RPMI7951 (cell line): Measurements from ENCODE around the gene PSMC6. TPM values are rescaled to one million over a fixed set of nuclear protein-coding genes. Genes with fewer than 3 reads are reported as not detected.

Source experiments
- total RNA-seq: library from RNA; depleted of rRNA; stranded (reverse); fragments of >200 nt; shearing (Covaris generic); gene quantifications from 2 replicates; pipeline ENCODE4 v1.2.3, GENCODE V29; 2014; rRNA removed

The PSMC6 gene
- total RNA-seq, 1 experiment from 2014 or later = 186 TPM

Other genes starting within 250 kb of the PSMC6 start
- 2.4 and 2.8 TPM in 2 replicates for gene TXNDC16, start 154.7 kb upstream of the PSMC6 start, total RNA-seq
- 0.49 and 1.1 TPM in 2 replicates for gene GPR137C, start 154.4 kb upstream of the PSMC6 start, total RNA-seq
- 85.4 and 86.5 TPM in 2 replicates for gene ERO1A, start 11.6 kb upstream of the PSMC6 start, total RNA-seq
- 13.4 and 15.9 TPM in 2 replicates for gene STYX, start 23.0 kb downstream of the PSMC6 start, total RNA-seq
- 16.5 and 19.6 TPM in 2 replicates for gene GNPNAT1, start 84.4 kb downstream of the PSMC6 start, total RNA-seq
- gene FERMT2, start 243.8 kb downstream of the PSMC6 start, total RNA-seq = 70.3 and 84.1 TPM in 2 replicates